Sigmoid colon (tissue), 4 donors: Measurements from ENCODE around the gene IFI27L2.

ENCODE experiments used
- CTCF ChIP-seq, 4 experiments: fragments of 450-650 bp in 3 of 4; fragments of 200-600 bp in 1 of 4; IDR thresholded peaks; one replicate each; pipeline ENCODE4 v1.5.1; 2016 to 2019; ENCODE audit warnings: antibody characterized with exemption in 4 of 4, mild to moderate bottlenecking in 3 of 4, moderate library complexity in 2 of 4
- EP300 ChIP-seq, 4 donors: sonication (generic); formaldehyde crosslinking; IDR thresholded peaks; one replicate each; pipeline ENCODE4 v1.6.1; 2017; ENCODE audit warnings: antibody characterized with exemption in 4 of 4
- POLR2A ChIP-seq, 2 donors: fragments of 450-650 bp; IDR thresholded peaks; one replicate each; pipeline ENCODE4 v1.6.1; 2016; ENCODE audit warnings: antibody characterized with exemption in 2 of 2, mild to moderate bottlenecking in 2 of 2, moderate library complexity in 2 of 2

GRCh38 chr14:94120667-94121340 lies 8.6 kb downstream of the IFI27L2 start:
- no peak for TF ChIP-seq POLR2A (IDR thresholded peaks at IDR 0.05)
- TF ChIP-seq CTCF (IDR thresholded peaks at IDR 0.05) = no peak
- TF ChIP-seq EP300 (IDR thresholded peaks at IDR 0.05) = no peak
